Coronary artery (tissue), 2 donors: ENCODE results near the gene KDM6B.

ENCODE experiments used
- DNase-seq: peaks from one replicate; pipeline ENCODE4 v3.0.0-alpha.2; 2017; ENCODE audit warnings: low spot score
- H3K27ac ChIP-seq, 2 donors: fragments of 200-600 bp; sonication (generic); one replicate each; pipeline ENCODE4 v1.5.1; 2016 to 2019
- H3K4me3 ChIP-seq: fragments of 200-600 bp; sonication (generic); 2 replicates; pipeline ENCODE4 v1.5.1; 2016; ENCODE audit warnings: mild to moderate bottlenecking, moderate library complexity
- CTCF ChIP-seq: fragments of 200-600 bp; sonication (generic); IDR thresholded peaks from one replicate; pipeline ENCODE4 v1.5.1; 2019; ENCODE audit warnings: antibody characterized with exemption

KDM6B gene

GRCh38 chr17:7854078-7854777 is 20.2 kb downstream of the KDM6B start:
- no peak for TF ChIP-seq CTCF
- Histone ChIP-seq H3K27ac (no peak overlapping the region), H3K4me3 (peak overlapping the region; percentile 80)
- DNase-seq: peak; percentile 72

GRCh38 chr17:7854851-7855659 is 21.0 kb downstream of the KDM6B start, which contains the start of gene TMEM88:
TSS of gene TMEM88 (plus strand) at chr17:7855066. CDS start at chr17:7855075, 9 bp downstream.
- no peak for TF ChIP-seq CTCF
- Histone ChIP-seq H3K4me3 (peak within 1 kb of the TSS; percentile 80), H3K27ac (peak within 1 kb of the TSS; percentile 81 to 94)
- peak; percentile 76 for DNase-seq

- Histone ChIP-seq H3K27ac (peak overlapping the region; percentile 81 to 94), H3K4me3 (peak overlapping the region; percentile 80)
- TF ChIP-seq CTCF: no peak
- peak; percentile 80 for DNase-seq
Measured at GRCh38 chr17:7855660-7856010, 21.6 kb downstream of the KDM6B start.

- Histone ChIP-seq H3K27ac (peak overlapping the region; percentile 81 to 94), H3K4me3 (peak overlapping the region; percentile 80)
- no peak for TF ChIP-seq CTCF
- peak; percentile 77 for DNase-seq
Measured at GRCh38 chr17:7856011-7856810, 22.2 kb downstream of the KDM6B start.

GRCh38 chr17:7856811-7857712 is 23.0 kb downstream of the KDM6B start, which contains the start of gene NAA38:
TSS of gene NAA38 (minus strand) at chr17:7857559. CDS start at chr17:7857463, 96 bp downstream.
- DNase-seq: peak; percentile 99
- Histone ChIP-seq H3K4me3 (peak within 1 kb of the TSS; percentile 80), H3K27ac (peak within 1 kb of the TSS; percentile 81 to 94)
- no peak for TF ChIP-seq CTCF
